HUES6 (cell line): ENCODE results near the gene CXCL8.

Source experiments
- H3K27ac ChIP-seq: 2 replicates; pipeline ENCODE4 v1.7.0; 2013; ENCODE audit warnings: low read depth, mild to moderate bottlenecking, low read length, inconsistent platforms
- H3K27me3 ChIP-seq: 2 replicates; pipeline ENCODE4 v1.6.1; 2013; ENCODE audit warnings: low read length; ENCODE audit not compliant: control insufficient read depth, insufficient read depth
- H3K36me3 ChIP-seq: 2 replicates; pipeline ENCODE4 v1.6.1; 2013; ENCODE audit warnings: low read length; ENCODE audit not compliant: control insufficient read depth, insufficient read depth
- H3K4me1 ChIP-seq: 2 replicates; pipeline ENCODE4 v1.6.1; 2013; ENCODE audit warnings: low read length; ENCODE audit not compliant: control insufficient read depth, insufficient read depth
- H3K4me3 ChIP-seq: 2 replicates; pipeline ENCODE4 v1.5.1; 2013; ENCODE audit warnings: low read depth, low read length
- H3K9ac ChIP-seq: one replicate; pipeline ENCODE4 v1.6.1; 2013; ENCODE audit warnings: mild to moderate bottlenecking, low read length
- H3K9me3 ChIP-seq: 2 replicates; pipeline ENCODE4 v1.6.1; 2013; ENCODE audit warnings: low read depth, low read length; ENCODE audit not compliant: control insufficient read depth, insufficient read depth

CXCL8 gene

GRCh38 chr4:73730867-73731266 is 9.5 kb upstream of the CXCL8 start:
- Histone ChIP-seq H3K4me1 (peaks cover 6% of the 10 kb centered on the region), H3K36me3 (no peaks in the 10 kb centered on the region), H3K9me3 (no peaks in the 10 kb centered on the region), H3K27me3 (no peaks in the 10 kb centered on the region), H3K4me3 (no peak overlapping the region), H3K9ac (no peak overlapping the region), H3K27ac (no peak overlapping the region)

- Histone ChIP-seq H3K27me3 (no peaks in the 10 kb centered on the region), H3K36me3 (no peaks in the 10 kb centered on the region), H3K9me3 (no peaks in the 10 kb centered on the region), H3K27ac (no peak overlapping the region), H3K4me3 (no peak overlapping the region), H3K4me1 (no peaks in the 10 kb centered on the region; the same call in 1 of the 2 replicates), H3K9ac (no peak overlapping the region)
These were observed 8.3 kb upstream of the CXCL8 start for GRCh38 chr4:73731968-73732610.

GRCh38 chr4:73732759-73733431 is 7.5 kb upstream of the CXCL8 start:
- Histone ChIP-seq H3K4me3 (no peak overlapping the region), H3K36me3 (no peaks in the 10 kb centered on the region)

GRCh38 chr4:73734530-73735001 is 5.8 kb upstream of the CXCL8 start:
- Histone ChIP-seq H3K27me3 (no peaks in the 10 kb centered on the region), H3K4me3 (no peak overlapping the region), H3K27ac (no peak overlapping the region), H3K36me3 (no peaks in the 10 kb centered on the region), H3K4me1 (no peaks in the 10 kb centered on the region), H3K9ac (no peak overlapping the region), H3K9me3 (no peaks in the 10 kb centered on the region)

More at GRCh38 chr4:73732759-73733431, 7.5 kb upstream of the CXCL8 start:
- Histone ChIP-seq H3K9ac (no peak overlapping the region), H3K27me3 (no peaks in the 10 kb centered on the region), H3K4me1 (no peaks in the 10 kb centered on the region; the same call in 1 of the 2 replicates), H3K9me3 (no peaks in the 10 kb centered on the region), H3K27ac (no peak overlapping the region)

GRCh38 chr4:73735231-73735630 is 5.1 kb upstream of the CXCL8 start:
- H3K27me3 ChIP-seq, result no peaks in the 10 kb centered on the region
- no peak overlapping the region for H3K9ac ChIP-seq
- H3K4me1 ChIP-seq, result no peaks in the 10 kb centered on the region
- no peak overlapping the region for H3K4me3 ChIP-seq
- H3K27ac ChIP-seq, result no peak overlapping the region
- no peaks in the 10 kb centered on the region for H3K36me3 ChIP-seq
- no peaks in the 10 kb centered on the region for H3K9me3 ChIP-seq

- no peak overlapping the region for H3K27ac ChIP-seq
- no peak overlapping the region for H3K9ac ChIP-seq
- H3K4me3 ChIP-seq, result no peak overlapping the region
These were observed 821 bp downstream of the CXCL8 start for GRCh38 chr4:73741031-73741749.

GRCh38 chr4:73741750-73742489 is 1.6 kb downstream of the CXCL8 start:
- Histone ChIP-seq H3K4me1 (no peaks in the 10 kb centered on the region), H3K9ac (no peak overlapping the region), H3K36me3 (no peaks in the 10 kb centered on the region), H3K27ac (no peak overlapping the region), H3K9me3 (no peaks in the 10 kb centered on the region), H3K4me3 (no peak overlapping the region), H3K27me3 (no peaks in the 10 kb centered on the region)

More at GRCh38 chr4:73741031-73741749, 821 bp downstream of the CXCL8 start:
- Histone ChIP-seq H3K36me3 (no peaks in the 10 kb centered on the region), H3K4me1 (no peaks in the 10 kb centered on the region), H3K9me3 (no peaks in the 10 kb centered on the region), H3K27me3 (no peaks in the 10 kb centered on the region)

- no peaks in the 10 kb centered on the region for H3K9me3 ChIP-seq
- H3K27ac ChIP-seq, result no peak overlapping the region
- no peak overlapping the region for H3K4me3 ChIP-seq
- H3K36me3 ChIP-seq, result no peaks in the 10 kb centered on the region
- H3K4me1 ChIP-seq, result no peaks in the 10 kb centered on the region
- no peak overlapping the region for H3K9ac ChIP-seq
- no peaks in the 10 kb centered on the region for H3K27me3 ChIP-seq
These were observed 2.3 kb downstream of the CXCL8 start for GRCh38 chr4:73742490-73743160.

GRCh38 chr4:73743281-73743680 is 2.9 kb downstream of the CXCL8 start:
- Histone ChIP-seq H3K27ac (no peak overlapping the region), H3K27me3 (no peaks in the 10 kb centered on the region), H3K4me1 (no peaks in the 10 kb centered on the region), H3K9me3 (no peaks in the 10 kb centered on the region), H3K9ac (no peak overlapping the region), H3K4me3 (no peak overlapping the region), H3K36me3 (no peaks in the 10 kb centered on the region)

GRCh38 chr4:73743795-73744194 is 3.4 kb downstream of the CXCL8 start:
- Histone ChIP-seq H3K27me3 (no peaks in the 10 kb centered on the region), H3K4me3 (no peak overlapping the region), H3K36me3 (no peaks in the 10 kb centered on the region), H3K9ac (no peak overlapping the region), H3K4me1 (no peaks in the 10 kb centered on the region), H3K27ac (no peak overlapping the region), H3K9me3 (no peaks in the 10 kb centered on the region)
